COLO668 (cell line): Measurements from ENCODE around the gene ADORA2A.

ENCODE experiments used
- DNase-seq: peaks from one replicate; lab custom pipeline; 2025; ENCODE audit not compliant: unreplicated experiment; lab: John Stamatoyannopoulos, UW

Gene ADORA2A

DNA sequence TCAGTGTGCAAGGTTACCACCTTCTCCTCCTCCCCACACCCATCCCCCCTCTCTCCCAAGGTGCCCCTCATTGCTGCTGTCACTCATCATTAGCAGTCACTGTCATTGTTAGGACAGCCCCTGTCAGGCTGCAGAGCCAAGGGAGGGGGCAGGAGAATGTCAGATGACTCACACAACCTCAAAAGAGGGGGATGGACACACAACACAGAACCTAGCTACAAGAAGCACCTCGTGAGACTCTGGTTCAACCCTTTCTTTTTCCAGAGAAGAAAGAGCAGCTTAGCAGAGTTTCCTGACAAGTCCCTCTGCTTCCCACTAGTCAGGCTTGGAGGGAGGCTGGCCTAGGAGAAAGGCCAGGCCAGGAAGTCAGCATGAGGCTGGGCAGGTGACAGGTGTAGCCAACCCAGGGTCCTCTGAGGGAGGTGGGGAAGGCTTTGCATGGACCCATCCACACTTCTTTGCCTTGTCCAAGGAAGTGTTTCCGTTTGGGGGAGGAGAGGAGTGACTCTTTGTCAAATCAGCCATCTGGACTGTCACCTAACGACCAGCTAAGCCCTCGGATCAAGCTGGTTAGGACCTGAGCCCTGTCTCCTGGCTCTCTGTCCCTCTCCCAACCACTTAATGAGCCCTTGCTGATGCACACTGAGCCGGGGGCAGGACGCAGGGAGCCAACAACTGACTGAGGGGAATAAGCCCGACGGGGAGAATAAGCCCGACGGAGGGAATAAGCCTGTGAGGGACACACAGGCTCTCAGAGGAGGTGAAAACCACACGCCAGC, 18.3 kb downstream of the ADORA2A start:
- no peak for DNase-seq

DNA sequence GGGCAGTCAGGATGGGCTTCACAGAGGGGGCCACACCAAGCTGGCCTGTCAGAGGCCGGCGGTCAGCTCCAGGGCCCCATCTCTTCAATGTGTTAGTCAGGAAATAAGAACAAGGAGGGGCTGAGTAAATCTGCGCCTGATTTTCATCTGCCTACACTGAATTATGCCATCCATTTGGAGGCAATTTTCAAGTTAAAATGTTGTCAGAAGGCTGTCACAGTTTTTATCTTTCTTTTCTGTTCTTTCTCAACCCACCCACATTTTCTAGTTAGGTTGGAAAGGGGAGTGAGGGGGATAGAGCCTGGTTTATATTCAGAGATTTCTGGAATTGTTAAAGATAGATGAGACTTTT, 18.8 kb downstream of the ADORA2A start:
- DNase-seq, result no peak

DNA sequence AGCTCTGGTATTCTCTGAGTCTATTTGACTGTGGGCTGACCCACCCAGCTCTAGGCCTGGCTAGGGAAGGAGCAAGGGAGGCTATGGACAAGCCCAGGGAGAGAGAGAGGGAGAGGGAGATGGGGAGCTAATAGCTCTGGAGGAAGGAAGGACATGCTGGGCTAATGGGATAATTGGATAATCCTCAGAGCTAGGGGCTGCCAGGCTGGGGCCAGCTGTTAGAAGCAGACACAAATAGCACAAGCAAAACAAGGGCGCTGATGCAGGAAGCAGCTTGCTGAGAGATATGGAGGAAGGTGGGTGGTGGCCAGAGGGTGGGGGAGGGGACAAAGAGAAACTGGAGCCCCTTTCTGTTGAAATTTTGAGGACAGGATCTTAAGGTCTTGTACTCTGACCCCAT, 23.2 kb downstream of the ADORA2A start:
- no peak for DNase-seq

DNA sequence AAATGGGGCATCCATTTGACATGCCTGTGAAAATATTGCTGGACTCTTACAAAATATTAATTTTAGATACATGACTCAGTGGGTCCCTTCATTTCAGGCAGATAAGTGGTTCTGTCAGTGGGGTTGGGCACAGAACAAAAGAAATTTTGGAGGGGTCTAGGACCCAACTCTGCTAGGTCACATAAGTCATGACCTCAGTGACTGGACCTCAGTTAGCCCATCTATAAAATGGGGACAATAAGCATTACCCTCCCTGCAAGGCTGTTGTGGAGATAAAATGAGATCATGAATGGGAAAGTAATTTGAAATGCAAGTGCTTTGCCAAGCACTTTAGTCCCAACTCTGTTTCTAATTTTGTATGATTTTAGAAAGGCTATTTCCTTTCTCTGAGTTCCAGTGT, 23.8 kb downstream of the ADORA2A start:
- no peak for DNase-seq

DNA sequence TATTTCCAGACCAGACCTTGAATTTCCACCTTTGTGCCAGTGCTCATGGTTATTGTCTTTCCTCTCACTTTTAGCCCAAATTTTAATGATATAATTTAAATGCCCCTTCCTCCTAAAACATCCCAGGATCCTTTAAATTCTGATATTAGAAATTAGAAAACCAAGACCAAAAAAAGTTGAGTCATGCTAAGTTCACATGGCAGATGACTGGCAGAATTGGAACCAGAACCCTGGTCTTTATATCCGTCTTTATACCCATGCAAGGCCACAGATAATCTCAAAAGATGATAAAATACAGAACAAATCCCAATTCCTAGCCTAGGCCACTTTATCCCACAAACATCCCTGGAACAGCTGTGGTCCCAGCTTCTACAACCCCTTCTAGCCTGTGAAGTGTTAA, 26.5 kb downstream of the ADORA2A start:
- DNase-seq, result no peak

DNA sequence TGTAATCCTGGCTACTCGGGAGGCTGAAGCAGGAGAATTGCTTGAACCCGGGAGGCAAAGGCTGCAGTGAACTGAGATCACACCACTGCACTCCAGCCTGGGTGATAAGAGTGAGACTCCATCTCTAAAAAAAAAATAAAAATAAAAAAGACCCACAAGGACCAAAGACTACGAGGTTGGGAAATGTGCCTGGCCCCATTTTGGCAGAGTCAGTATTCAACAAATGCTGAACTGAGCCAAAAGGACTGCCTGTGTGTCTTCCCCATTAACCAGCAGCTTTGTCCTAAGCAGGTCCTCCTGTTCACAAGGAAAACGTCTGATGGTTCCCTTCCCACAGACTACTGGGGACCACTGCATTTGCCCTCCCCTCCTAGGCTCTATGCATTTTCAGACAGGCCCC, 27.6 kb downstream of the ADORA2A start:
- DNase-seq, result no peak

DNA sequence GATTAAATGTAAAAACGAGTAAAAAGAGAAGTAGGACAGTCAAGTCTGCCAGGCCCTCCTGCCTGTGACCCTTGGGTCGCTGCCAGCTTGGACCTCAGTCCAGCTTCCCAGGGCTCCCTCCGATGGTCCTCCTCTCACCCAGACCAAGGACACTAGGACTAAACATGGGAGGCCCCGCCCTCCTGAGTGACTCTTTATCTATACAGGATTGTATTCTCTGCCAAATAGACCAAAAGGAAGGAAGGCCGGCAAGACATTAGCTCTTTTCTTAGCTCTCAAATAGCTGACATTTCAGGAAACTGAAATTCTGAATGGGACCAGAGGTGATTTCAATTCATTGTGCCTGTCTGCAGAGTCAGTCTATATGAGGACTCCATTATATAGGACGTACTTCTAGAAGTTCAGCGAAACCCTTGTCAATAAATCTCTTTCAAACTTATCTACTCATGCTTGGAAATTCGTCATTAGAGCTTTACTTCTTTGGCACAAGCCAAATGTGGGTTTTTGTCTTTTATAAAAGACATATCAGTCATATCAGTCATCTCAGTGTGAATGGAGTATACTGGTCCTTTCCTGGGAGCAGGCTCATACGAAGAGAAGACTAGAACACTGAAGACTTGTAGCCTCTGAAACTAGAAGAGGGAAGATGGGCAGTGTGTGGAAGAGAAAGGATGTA, 28.5 kb downstream of the ADORA2A start:
- DNase-seq, result no peak

DNA sequence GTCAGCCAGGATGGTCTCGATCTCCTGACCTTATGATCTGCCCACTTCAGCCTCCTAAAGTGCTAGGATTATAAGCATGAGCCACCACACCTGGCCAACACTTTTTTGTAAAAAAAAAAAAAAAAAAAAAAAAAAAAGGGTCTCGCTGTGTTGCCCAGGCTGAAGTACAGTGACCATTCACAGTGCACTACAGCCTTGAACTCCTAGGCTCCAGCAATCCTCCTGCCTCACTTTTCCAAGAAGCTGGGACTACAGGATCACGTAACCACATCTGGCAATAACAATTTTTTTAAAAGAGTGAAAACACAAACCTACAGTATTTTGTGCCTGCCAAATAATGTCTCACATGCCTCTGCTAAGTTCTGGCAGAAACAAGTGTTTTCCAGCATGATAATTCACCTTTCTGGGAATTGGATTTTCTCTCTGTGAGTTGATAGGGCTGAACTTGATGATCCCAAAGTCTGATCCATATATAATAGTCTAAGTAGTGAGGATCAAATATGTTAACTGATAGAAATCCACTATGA, 30.6 kb downstream of the ADORA2A start:
- DNase-seq, result no peak

DNA sequence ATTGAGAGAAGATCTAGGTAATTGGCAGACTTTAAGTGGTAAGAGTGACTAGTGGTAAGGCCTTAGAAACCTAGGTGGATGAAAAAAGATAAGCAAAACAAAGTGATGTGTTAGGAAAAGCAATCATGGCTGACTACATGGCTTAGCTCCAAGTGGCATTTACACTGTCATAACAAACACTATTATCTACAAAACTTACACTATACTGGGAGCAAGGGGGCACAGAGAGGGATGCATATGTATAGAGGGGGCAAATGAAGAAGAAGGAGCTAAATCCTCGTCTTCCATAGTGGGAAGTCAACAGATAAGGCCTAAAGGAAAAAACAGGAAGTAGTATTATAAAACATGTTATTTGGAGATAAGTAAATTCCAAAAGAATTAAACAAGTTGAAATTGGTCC, 32.5 kb downstream of the ADORA2A start:
- DNase-seq, result no peak

DNA sequence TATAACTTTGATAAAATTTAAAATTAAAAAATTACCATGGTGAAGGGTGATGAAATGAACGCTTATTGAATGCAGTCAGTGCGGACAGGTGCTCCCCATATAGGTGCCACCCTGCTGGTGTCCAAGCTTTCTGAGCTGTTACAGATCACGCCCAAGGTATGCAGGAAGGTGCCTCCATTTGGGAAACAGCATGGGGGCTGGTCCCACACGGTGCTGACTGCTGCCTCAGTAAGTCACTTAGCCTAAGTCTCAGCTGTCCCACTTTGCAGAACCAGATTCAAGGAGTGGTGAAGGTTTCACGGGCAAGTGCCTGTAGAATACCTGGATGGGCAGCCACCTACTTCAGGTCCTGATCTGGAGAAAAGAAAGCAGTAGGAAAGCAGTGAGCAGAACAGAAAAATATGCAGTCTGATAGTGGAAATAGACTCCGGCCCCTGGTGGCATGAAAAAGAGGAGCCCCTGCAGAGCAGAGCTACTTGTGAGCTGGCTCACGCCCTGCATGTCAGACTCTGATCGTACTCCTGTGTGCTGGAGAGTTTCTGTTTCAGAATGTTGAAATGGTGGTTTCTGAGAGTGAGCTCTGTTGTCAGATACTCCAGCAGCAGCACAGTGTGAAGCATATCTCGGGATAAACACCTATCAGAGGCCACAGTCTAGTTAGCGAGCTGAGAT, 33.2 kb downstream of the ADORA2A start:
- DNase-seq, result no peak

DNA sequence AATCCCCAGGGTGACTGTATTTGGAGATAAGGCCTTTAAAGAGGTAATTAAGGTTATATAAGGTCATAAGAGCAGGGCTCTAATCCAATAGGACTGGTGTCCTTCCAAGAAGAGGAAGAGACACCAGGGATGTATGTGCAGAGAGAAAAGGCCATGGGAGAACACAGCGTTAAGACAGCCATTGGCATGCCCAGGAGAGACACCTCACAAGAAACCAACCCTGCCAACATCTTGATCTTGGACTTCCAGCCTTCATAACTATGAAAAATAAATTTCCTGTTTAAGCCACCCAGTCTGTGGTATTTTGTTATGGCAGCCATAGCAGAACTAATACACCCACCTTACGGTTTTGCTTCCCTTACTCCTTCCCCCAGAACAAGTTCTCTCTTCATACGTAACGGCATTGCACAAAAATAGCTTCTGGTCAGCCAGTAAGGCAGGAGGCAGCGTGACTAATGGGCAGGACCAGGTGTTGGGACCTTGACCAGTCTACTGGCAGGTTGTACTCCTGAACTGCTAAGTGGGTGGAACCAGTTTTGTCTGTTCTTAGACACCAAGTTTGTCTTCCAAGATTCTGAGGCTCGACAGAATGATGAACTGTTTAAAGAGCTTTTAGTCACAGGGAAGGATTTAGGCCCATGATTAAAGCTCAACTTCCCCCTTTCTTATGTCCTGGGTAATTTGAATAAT, 35.8 kb downstream of the ADORA2A start:
- no peak for DNase-seq

DNA sequence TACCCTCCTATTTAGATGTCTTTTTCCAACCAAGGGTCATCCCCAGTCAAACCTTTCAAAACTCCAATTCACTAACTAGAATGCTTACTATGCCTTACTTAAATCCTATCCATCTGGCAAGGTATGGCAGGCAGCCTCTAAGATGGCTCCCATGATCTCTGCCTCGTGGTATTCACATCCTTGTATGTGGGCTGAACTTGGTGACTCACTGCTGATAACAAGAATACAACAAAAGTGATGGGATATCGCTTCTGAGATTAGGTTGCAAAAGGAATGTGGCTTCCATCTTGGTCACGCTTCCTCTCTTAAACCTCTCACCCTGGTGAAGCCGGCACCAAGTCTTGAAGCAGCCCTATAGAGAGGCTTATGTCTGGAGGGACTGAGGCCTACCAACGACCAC, 38.2 kb downstream of the ADORA2A start:
- DNase-seq, result no peak

DNA sequence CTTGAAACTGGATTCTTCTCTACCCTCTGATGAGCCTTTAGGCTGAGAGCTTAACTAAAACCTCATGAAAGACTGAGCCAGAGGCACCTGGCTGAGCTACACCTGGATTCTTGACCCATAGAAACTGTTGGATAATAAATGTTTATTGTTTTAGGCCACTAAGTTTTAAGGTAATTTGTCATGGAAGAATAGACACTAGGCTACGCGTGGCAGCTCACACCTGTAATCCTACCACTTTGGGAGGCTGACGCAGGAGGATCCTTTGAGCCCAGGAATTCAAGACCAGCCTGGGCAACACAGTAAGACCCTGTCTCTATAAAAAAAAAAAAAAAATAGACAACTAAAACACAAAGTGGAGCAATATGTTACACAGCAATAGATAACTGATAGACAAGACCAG, 38.6 kb downstream of the ADORA2A start:
- DNase-seq, result no peak

DNA sequence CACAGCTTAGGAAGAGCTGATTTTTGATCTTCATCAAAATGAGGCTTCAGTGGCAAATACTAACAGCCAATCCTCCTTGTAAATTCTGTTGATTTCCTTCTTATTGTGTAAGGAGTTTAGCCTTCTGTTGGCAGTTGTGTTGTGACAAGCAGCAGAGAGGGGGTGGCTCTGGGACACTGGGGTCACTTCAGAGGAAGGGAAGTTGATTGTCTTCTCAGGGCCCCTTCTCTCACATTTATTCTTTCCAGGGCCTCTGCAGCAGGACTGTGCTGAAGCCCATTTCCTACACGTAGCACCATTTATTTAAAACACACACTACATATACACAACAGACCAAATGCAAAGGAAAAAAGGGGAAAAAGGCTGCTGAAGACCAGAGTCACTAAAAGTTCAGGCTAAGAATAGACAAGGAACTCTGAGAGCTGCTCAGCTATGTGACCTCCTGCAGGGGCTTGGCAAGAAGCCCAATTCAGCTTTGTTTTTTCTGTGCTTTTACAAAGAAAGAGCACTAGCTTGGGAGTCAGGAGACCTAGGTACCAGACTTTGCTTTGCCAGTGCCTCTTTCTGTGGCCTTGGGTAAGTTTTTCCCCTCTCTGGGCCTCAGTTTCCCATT, 39.4 kb downstream of the ADORA2A start:
- no peak for DNase-seq

DNA sequence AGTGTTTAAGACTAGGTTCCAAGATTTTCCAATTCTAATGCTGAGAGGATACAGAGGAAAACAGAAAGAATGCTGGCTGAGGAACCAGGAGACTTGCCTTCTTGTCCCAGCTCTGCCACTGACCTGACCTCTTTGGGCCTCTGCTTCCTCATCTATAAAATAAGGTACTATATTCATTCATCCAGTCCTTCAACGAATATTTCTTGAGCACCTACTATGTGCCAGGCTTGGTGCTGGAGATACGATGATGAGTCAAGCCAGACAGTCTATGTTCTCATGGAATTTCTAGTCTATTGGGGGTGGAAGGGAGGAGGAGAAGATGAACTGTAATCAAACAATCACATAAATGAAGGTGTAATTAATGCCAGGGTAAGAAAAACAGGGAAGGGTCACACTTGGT, 39.9 kb downstream of the ADORA2A start:
- no peak for DNase-seq

DNA sequence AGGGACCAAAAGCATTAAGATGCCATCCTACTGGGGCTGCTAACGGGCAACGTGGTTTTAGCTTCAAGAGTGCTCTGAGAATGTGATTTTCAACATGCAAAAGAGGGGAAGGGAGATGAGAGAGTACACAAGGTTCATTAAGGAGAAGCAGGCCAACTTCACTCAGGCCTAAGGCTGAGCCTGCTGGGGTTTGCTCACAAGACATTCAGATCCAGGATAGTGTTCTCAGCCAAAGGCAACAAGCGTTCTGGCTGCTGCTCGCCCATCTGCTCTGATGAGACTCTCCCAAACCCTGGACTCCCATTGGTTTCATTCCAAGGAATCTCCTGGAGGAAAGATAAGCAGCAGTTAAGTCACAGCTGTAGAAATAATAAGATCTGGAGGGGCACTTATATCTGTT, 44.2 kb downstream of the ADORA2A start:
- DNase-seq, result no peak

DNA sequence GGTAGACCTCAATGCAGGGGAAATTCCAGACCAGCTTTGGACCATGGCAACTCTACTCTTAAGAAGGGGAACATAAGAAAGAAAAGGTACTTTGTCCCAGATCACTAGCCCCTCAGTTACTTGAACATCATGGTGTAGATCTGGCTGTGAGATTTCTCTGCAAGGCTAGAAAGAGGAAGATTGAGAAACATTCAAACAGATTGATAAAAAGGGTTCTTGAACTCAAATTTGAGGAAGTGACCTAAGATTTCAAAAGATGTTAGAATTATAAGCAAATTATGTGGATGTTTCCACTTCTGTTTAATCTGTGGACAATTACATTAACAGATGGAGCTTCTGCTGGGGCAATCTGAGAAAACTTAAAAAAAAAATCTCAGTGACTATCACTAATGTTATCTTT, 45.9 kb downstream of the ADORA2A start:
- DNase-seq, result no peak

DNA sequence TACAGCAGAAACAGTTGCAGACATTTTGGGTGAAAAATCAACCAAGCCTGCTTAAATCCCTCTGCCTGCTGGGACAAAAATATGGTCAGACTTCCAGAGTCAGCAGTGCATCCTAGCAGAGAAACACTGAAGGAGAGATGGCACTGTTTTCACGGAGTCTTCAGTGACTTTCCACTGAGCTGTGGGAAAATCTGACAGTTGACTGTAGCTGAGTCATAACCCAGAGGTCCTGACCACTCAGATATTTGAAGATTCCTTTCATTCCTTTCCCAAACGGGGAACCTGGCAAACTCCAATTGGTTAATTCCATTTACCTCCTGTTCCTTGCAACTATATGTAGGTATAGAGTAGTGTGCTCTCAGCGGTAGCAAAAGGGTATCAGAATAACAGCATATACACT, 46.8 kb downstream of the ADORA2A start:
- no peak for DNase-seq

DNA sequence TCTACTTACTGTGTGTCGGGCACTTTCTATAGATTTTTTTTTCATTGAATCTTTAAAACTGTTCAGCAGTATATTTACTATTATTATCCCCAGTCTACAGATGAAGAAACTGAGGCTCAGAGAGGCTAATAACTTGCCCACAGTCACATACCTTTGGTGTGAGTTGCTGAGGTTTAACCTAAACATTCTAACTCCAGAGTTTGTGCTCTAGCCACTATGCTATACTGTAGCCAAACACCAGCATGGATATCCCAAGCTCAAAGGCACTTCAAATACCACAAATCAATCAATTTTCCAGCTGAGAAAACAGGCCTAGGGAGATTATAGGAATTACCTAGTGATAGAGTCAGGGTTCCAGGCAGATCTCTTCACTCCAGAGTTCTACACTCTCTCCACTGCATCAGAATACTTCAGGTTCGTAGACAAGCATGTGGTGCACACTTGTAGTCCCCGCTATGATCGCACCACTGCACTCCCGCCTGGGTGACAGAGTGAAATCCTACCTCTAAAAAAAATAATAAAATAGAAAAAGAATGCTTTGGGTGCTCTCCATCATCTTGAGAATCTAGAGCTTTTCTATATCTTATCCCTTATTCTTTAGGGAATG, 47.4 kb downstream of the ADORA2A start:
- DNase-seq, result no peak

DNA sequence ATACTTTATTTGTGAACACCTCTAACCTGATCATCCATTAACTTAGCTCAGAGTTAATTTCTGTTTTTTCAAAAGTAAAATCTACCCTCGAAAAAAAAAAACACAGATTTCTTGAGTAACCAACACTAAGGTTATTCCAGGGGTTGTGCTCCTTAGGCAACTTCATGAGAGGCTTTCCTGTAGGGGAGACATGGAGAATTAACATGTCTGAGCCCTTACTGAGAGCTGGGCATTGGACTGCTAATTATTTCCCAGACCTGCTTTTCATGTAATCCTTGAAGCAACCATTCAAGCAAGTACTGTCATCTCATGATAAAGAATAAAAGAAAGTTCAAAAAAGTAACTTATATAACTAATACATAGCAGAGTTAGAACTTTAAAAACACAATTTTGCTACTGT, 54.2 kb downstream of the ADORA2A start:
- no peak for DNase-seq

DNA sequence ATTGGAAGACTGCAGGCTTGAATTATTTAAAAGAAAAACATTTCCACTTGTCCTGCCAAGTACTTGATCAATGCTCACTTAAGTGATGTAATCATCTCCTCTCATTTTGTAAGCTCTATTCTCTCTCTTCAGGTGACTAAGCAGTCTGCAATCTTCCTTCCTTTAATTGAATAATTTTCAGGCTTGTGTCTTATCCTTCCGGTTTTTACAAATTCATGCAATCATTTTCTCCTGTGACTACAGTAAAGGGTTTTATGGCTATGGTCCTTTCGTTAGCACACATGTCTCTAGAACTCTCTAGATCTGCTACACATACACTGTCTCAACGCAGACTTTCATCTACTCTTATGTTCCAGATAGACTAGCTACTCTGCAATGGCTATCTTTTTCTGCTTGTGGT, 55.2 kb downstream of the ADORA2A start:
- DNase-seq, result no peak
